Heart left ventricle (tissue), 16 donors: ENCODE data around the gene ARSB. TPM values are rescaled to one million over a fixed set of nuclear protein-coding genes. Genes with fewer than 3 reads are reported as not detected.

Experiments used
- ATAC-seq, 4 donors: fragments of 200-7000 bp; cut with Tn5 transposase; one replicate each; pipeline ENCODE4 v1.9.1; 2020 to 2022; ENCODE audit warnings: moderate library complexity in 4 of 4, mild to moderate bottlenecking in 3 of 4, moderate number of reproducible peaks in 1 of 4
- DNase-seq, 5 donors: peaks; one replicate each; pipeline ENCODE4 v3.0.0-alpha.2; 2020
- H3K27ac ChIP-seq, 12 donors: fragments of 200-600 bp; sonication (generic) in 4 of 12; one replicate each; pipeline versions ENCODE4 v1.5.0 to v1.8.0; 2016 to 2022; ENCODE audit warnings: mild to moderate bottlenecking in 2 of 12
- H3K27me3 ChIP-seq, 9 donors: fragments of 200-600 bp; sonication (generic) in 2 of 9; one replicate each; pipeline versions ENCODE4 v1.5.1 to v1.8.0; 2016 to 2022; ENCODE audit warnings: mild to moderate bottlenecking in 3 of 9
- H3K36me3 ChIP-seq, 9 donors: fragments of 200-600 bp; sonication (generic) in 2 of 9; one replicate each; pipeline versions ENCODE4 v1.5.0 to v1.8.0; 2018 to 2022; ENCODE audit warnings: mild to moderate bottlenecking in 2 of 9
- H3K4me1 ChIP-seq, 12 donors: fragments of 200-600 bp; sonication (generic) in 4 of 12; one replicate each; pipeline versions ENCODE4 v1.5.0 to v1.8.0; 2016 to 2022; ENCODE audit warnings: mild to moderate bottlenecking in 3 of 12
- H3K4me3 ChIP-seq, 12 donors: fragments of 200-600 bp; sonication (generic) in 4 of 12; one replicate each; pipeline versions ENCODE4 v1.5.0 to v1.8.0; 2017 to 2022; ENCODE audit warnings: mild to moderate bottlenecking in 9 of 12, moderate library complexity in 4 of 12
- H3K9me3 ChIP-seq, 12 donors: fragments of 200-600 bp; sonication (generic) in 4 of 12; one replicate each; pipeline versions ENCODE4 v1.5.0 to v1.8.0; 2016 to 2022; ENCODE audit warnings: mild to moderate bottlenecking in 1 of 12
- CTCF ChIP-seq, 12 donors: fragments of 200-600 bp; sonication (generic) in 4 of 12; IDR thresholded peaks; one replicate each; pipeline versions ENCODE4 v1.5.0 to v1.8.0; 2018 to 2022; ENCODE audit warnings: antibody characterized with exemption in 12 of 12, mild to moderate bottlenecking in 5 of 12
- POLR2A ChIP-seq, 2 donors: fragments of 450-650 bp; IDR thresholded peaks; one replicate each; pipeline ENCODE4 v1.6.1; 2017; ENCODE audit warnings: antibody characterized with exemption in 2 of 2, mild to moderate bottlenecking in 2 of 2, moderate library complexity in 2 of 2
- WGBS, 4 donors: extraction: QIAGEN DNeasy Blood & Tissue Kit in 2 of 4; methylation state at CpG; one replicate each; pipeline versions ENCODE4 v1.1.5 to v1.1.7; 2013 to 2018; 5-methylcytosine and 5-hydroxymethylcytosine counted together
- intact Hi-C, 10 donors: fragments of 100-400 bp; cut with DNase I; formaldehyde crosslinking; loops; one replicate each; pipeline versions ENCODE4 v1.11.1 to v1.14.2; 2022
- polyA plus RNA-seq, 2 donors: library from polyadenylated mRNA; stranded (reverse); fragments of 200-250 nt; gene quantifications; one replicate each; pipeline ENCODE4 v1.2.3, GENCODE V29; 2013
- total RNA-seq, 9 donors: library from RNA; depleted of rRNA in 2 of 9; stranded (reverse); fragments of >200 nt in 2 of 9; fragmentation: NEBNext Ultra II Directional in 3 of 9; extraction: Animal tissue kit (Norgen Biotek cat#: 25700) in 3 of 9; gene quantifications; one replicate each; pipeline versions ENCODE4 v1.1.0 to v1.2.4, GENCODE V29; 2016 to 2023
- donor health status: ischemic (EF 13 %, LVEDD 7.1; RV severe dilation, severe dysfunction).
- donor health status: healthy with polysubstance abuse.
- donor health status: DM: no; HTN: yes; CAD: no.
- donor health status: DM: no; HTN: no; CAD: no.
- donor health status: ischemic (EF 25% LVEDD 6.9; RV normal size, moderate dysfunction).
- donor health status: ischemic (EF 25% LVEDD 5.7; RV mildly dilated, moderate dysfunction).
- donor health status: healthy.
- donor health status: DM: yes; HTN: yes; CAD: no.
- donor health status: ischemic (EF 35%, LVEDD 5.7; RV mildly dilated, moderate dysfunction).
- donor health status: nonischemic (EF 11% LVEDD 7.7; RV severe dilation, severe dysfunction).
- donor health status: DM: yes; HTN: yes; CAD: no.
- donor health status: PGD.
- donor health status: ischemic (EF 29% LVEDD 5.4; RV normal size, mild dysfunction).
- donor health status: nonischemic (EF 23%, LVEDD 6.1; RV moderate dilation, normal function).

The ARSB gene
- total and polyA plus RNA-seq, 11 donors, result 2.2 to 25.8 (median 14.4) TPM

GRCh38 chr5:78809444-78809843 lies 175.7 kb downstream of the ARSB start:
- intact Hi-C loops, result loop anchor here in 1 of 10 donors (10.0 kb wide), 1 partner anchor 165 kb away; the partner anchor contains the start of gene LHFPL2
- Histone ChIP-seq H3K27ac (peak overlapping the region in 1 of 12 donors; percentile 2), H3K36me3 (no peaks in the 10 kb centered on the region), H3K9me3 (no peaks in the 10 kb centered on the region), H3K4me1 (peaks cover 0 to 34% (median 18%) of the 10 kb centered on the region in 12 donors), H3K27me3 (no peaks in the 10 kb centered on the region), H3K4me3 (no peak overlapping the region)
- WGBS, 4 donors, result 67 to 75% (median 69%) methylated on average over 11 of the region's 11 CpGs
- TF ChIP-seq CTCF (IDR thresholded peaks at IDR 0.05) (no peak), POLR2A (IDR thresholded peaks at IDR 0.05) (no peak)
- ATAC-seq, result peak in 3 of 4 donors; percentile 36 to 54 (median 45)
- no peak for DNase-seq

GRCh38 chr5:78808818-78809217 lies 176.3 kb downstream of the ARSB start:
- ATAC-seq, result no peak
- no peak for TF ChIP-seq POLR2A (IDR thresholded peaks at IDR 0.05)
- no peak for TF ChIP-seq CTCF (IDR thresholded peaks at IDR 0.05)
- H3K4me1 ChIP-seq, result peaks cover 0 to 40% (median 18%) of the 10 kb centered on the region in 12 donors
- no peaks in the 10 kb centered on the region for H3K9me3 ChIP-seq
- intact Hi-C loops, result loop anchor here in 1 of 10 donors (10.0 kb wide), 1 partner anchor 164 kb away; the partner anchor contains the start of gene LHFPL2
- no peaks in the 10 kb centered on the region for H3K27me3 ChIP-seq
- H3K27ac ChIP-seq, result peak overlapping the region in 2 of 12 donors; percentile 24 to 35
- H3K4me3 ChIP-seq, result no peak overlapping the region
- H3K36me3 ChIP-seq, result no peaks in the 10 kb centered on the region
- DNase-seq, result no peak
- 73 to 87% (median 78%) methylated on average over 8 of the region's 8 CpGs for WGBS, 4 donors

DNA sequence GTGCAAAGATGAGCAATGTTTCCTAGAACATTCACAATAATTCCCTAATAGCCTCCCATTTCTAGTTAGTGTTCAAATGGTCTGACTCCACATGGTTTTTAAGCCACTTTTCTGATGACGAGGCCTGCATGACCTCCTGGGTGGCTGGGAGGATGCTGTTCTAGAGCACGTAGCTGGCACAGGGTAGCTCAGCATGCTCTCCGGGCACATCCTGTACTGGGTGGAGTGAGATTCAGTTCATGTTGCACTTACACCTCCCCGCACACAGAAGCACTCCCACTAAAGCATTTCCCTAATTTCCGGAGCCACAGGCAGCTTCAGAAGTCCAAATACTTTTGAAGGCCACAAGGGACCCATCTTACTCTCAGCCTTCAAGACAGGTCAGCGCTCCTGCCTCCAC lies 176.7 kb downstream of the ARSB start:
- intact Hi-C loops, result loop anchor here in 1 of 10 donors (10.0 kb wide), 1 partner anchor 164 kb away; the partner anchor contains the start of gene LHFPL2
- ATAC-seq (peak; percentile 66 to 80 (median 72)), DNase-seq (peak in 2 of 5 donors; percentile 36 to 51)
- no peaks in the 10 kb centered on the region for H3K9me3 ChIP-seq
- no peak overlapping the region for H3K4me3 ChIP-seq
- H3K27me3 ChIP-seq, result no peaks in the 10 kb centered on the region
- H3K27ac ChIP-seq, result peak overlapping the region in 1 of 12 donors; percentile 24
- H3K36me3 ChIP-seq, result no peaks in the 10 kb centered on the region
- TF ChIP-seq POLR2A (IDR thresholded peaks at IDR 0.05) (no peak), CTCF (IDR thresholded peaks at IDR 0.05) (no peak)
- 62 to 72% (median 68%) methylated on average over 6 of the region's 6 CpGs for WGBS, 4 donors
- H3K4me1 ChIP-seq, result peaks cover 0 to 42% (median 18%) of the 10 kb centered on the region in 12 donors

DNA sequence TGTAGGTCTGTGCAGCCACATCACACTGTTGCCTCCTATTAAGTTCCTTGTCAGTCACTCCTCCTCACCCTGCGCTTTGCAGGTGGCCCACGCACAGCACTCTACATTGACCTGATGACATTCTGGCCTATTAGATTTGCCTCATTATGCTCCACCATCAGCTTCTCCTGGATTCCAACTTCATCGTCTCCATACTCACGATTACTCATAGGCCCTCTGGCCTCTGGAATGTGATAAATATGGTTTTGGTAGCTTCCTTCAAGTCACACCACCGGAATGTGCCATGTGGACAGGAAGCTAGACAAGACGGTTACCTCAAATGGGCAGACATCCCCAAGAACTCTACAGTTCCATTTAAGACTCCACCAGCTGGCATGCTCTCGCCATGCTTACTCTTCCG lies 178.6 kb downstream of the ARSB start:
- ATAC-seq (no peak), DNase-seq (no peak)
- no peaks in the 10 kb centered on the region for H3K27me3 ChIP-seq
- no peak overlapping the region for H3K4me3 ChIP-seq
- TF ChIP-seq POLR2A (IDR thresholded peaks at IDR 0.05) (no peak), CTCF (IDR thresholded peaks at IDR 0.05) (no peak)
- intact Hi-C loops, result loop anchor here in 1 of 10 donors (10.0 kb wide), 1 partner anchor 162 kb away; the partner anchor contains the start of gene LHFPL2
- no peak overlapping the region for H3K27ac ChIP-seq
- WGBS, 4 donors, result 92 to 99% (median 96%) methylated on average over 8 of the region's 8 CpGs
- H3K36me3 ChIP-seq, result no peaks in the 10 kb centered on the region
- peaks cover 0 to 45% (median 18%) of the 10 kb centered on the region in 12 donors for H3K4me1 ChIP-seq
- no peaks in the 10 kb centered on the region for H3K9me3 ChIP-seq
